ENCODE data around the gene PLEKHG1.

Gene PLEKHG1

GRCh38 chr6:150616586-150616985 is 16.9 kb downstream of the PLEKHG1 start:
- TF ChIP-seq ARNT (IDR thresholded peaks at IDR 0.05) (no peak), CTBP1 (IDR thresholded peaks at IDR 0.05; ENCODE audit: borderline replicate concordance) (no peak), LEF1 (IDR thresholded peaks at IDR 0.05; ENCODE audit: borderline replicate concordance) (no peak), SUZ12 (IDR thresholded peaks at IDR 0.05) (no peak), NFRKB (IDR thresholded peaks at IDR 0.05) (no peak), BHLHE40 (IDR thresholded peaks at IDR 0.05; ENCODE audit: borderline replicate concordance) (no peak)
- TF ChIP-seq, protein P1, sequence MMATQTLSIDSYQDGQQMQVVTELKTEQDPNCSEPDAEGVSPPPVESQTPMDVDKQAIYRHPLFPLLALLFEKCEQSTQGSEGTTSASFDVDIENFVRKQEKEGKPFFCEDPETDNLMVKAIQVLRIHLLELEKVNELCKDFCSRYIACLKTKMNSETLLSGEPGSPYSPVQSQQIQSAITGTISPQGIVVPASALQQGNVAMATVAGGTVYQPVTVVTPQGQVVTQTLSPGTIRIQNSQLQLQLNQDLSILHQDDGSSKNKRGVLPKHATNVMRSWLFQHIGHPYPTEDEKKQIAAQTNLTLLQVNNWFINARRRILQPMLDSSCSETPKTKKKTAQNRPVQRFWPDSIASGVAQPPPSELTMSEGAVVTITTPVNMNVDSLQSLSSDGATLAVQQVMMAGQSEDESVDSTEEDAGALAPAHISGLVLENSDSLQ (IDR thresholded peaks at IDR 0.05) = no peak
- DNase-seq (ENCODE audit: extremely low spot score) = no peak
- ChIA-PET CTCF (interaction anchor here (0.6 to 0.8 kb wide), 2 partner anchors 16 to 198 kb away, joined by 3 to 7 read pairs; no protein-coding TSS in a partner anchor), POLR2A (no interaction called here)

GRCh38 chr6:150617062-150617461 is 17.4 kb downstream of the PLEKHG1 start:
- CTCF ChIA-PET = interaction anchor here (0.6 to 0.8 kb wide), 2 partner anchors 17 to 198 kb away, joined by 3 to 7 read pairs; no protein-coding TSS in a partner anchor
- TF ChIP-seq, protein P1 (IDR thresholded peaks at IDR 0.05) = no peak
- TF ChIP-seq FOXM1 (IDR thresholded peaks at IDR 0.05; ENCODE audit: borderline replicate concordance) (no peak), L3MBTL2 (conservative IDR thresholded peaks at IDR 0.05) (no peak), ELF4 (IDR thresholded peaks at IDR 0.05) (no peak), CTBP1 (IDR thresholded peaks at IDR 0.05; ENCODE audit: borderline replicate concordance) (no peak), ZNF384 (IDR thresholded peaks at IDR 0.05) (no peak), LEF1 (IDR thresholded peaks at IDR 0.05; ENCODE audit: borderline replicate concordance) (no peak), TARDBP (IDR thresholded peaks at IDR 0.05) (no peak), FOXK2 (IDR thresholded peaks at IDR 0.05) (no peak), SP1 (IDR thresholded peaks at IDR 0.05) (no peak), FOXA1 (IDR thresholded peaks at IDR 0.05) (no peak), BHLHE40 (IDR thresholded peaks at IDR 0.05; ENCODE audit: borderline replicate concordance) (no peak), HDGF (IDR thresholded peaks at IDR 0.05; ENCODE audit: borderline replicate concordance) (no peak), SUZ12 (IDR thresholded peaks at IDR 0.05) (no peak)
- DNase-seq (ENCODE audit: extremely low spot score) = no peak
- POLR2A ChIA-PET = no interaction called here

DNA sequence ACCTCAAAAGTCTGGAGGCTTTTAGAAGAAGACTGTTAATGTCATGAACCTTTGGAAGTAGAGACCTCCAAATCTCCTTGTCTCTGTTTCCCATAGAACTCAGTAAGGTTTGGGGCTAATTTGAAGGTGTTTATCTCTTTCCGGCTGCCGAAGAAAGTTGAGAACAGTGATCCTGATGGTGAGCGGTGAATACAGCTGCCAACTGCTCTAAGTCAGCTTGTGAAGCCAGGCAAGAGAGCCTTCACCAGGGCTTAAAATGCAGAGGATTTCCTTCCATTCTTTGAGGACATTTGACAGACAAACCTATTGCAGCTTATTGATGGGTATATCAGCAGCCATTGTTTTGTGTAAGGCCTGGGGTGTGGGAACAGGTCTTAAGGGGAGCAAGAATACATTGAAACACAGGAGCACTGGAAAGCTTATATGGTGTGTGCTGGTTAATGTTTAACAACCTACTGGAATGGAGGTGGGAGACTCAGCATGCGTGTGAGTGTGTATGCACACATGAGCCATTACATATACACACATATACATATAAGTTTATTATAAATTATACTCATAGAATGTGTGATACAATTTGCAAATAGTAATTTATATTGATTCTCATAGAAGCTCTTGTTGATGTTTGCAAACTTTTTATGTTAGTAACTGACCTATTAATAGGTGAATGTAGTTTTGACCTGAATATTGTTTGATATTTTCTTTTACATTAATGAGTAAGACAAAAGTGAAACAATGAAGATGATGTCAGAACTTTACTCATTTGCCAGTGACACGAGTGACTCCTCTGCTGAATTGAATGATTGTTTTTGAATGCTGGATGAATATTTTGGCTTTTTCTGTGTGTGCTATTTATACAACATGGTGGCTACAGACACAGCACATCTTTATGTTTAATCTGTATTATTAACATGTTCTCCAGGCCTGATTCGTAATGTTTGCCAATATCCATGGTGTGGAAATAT is 18.1 kb downstream of the PLEKHG1 start:
- POLR2A ChIA-PET = no interaction called here
- DNase-seq (ENCODE audit: extremely low spot score) = no peak
- CTCF ChIA-PET = interaction anchor here (0.8 kb wide), 1 partner anchor 17 kb away, joined by 3 read pairs; no protein-coding TSS in a partner anchor
- no peak for TF ChIP-seq ZNF384 (IDR thresholded peaks at IDR 0.05)
- TF ChIP-seq LEF1 (IDR thresholded peaks at IDR 0.05; ENCODE audit: borderline replicate concordance) = no peak
- TF ChIP-seq FOXA1 (IDR thresholded peaks at IDR 0.05) = no peak
- TF ChIP-seq SUZ12 (IDR thresholded peaks at IDR 0.05) = no peak
- TF ChIP-seq BHLHE40 (IDR thresholded peaks at IDR 0.05; ENCODE audit: borderline replicate concordance) = no peak
- no peak for TF ChIP-seq FOXK2 (IDR thresholded peaks at IDR 0.05)
- no peak for TF ChIP-seq L3MBTL2 (conservative IDR thresholded peaks at IDR 0.05)
- TF ChIP-seq, protein P1 (IDR thresholded peaks at IDR 0.05) = no peak
- TF ChIP-seq HDGF (IDR thresholded peaks at IDR 0.05; ENCODE audit: borderline replicate concordance) = no peak
- no peak for TF ChIP-seq ELF4 (IDR thresholded peaks at IDR 0.05)
- TF ChIP-seq SP1 (IDR thresholded peaks at IDR 0.05) = no peak

- ChIA-PET POLR2A (no interaction called here), CTCF (interaction anchor here (0.5 to 1.5 kb wide), 4 partner anchors 14 to 872 kb away, joined by 3 read pairs; no protein-coding TSS in a partner anchor)
- no peak for DNase-seq (ENCODE audit: extremely low spot score)
- TF ChIP-seq FOXM1 (IDR thresholded peaks at IDR 0.05; ENCODE audit: borderline replicate concordance) (no peak), BHLHE40 (IDR thresholded peaks at IDR 0.05; ENCODE audit: borderline replicate concordance) (no peak), NFRKB (IDR thresholded peaks at IDR 0.05) (no peak), LEF1 (IDR thresholded peaks at IDR 0.05; ENCODE audit: borderline replicate concordance) (no peak), CTBP1 (IDR thresholded peaks at IDR 0.05; ENCODE audit: borderline replicate concordance) (no peak), SUZ12 (IDR thresholded peaks at IDR 0.05) (no peak), FOXA1 (IDR thresholded peaks at IDR 0.05) (no peak), L3MBTL2 (conservative IDR thresholded peaks at IDR 0.05) (no peak)
Measured at GRCh38 chr6:150619275-150619674, 19.6 kb downstream of the PLEKHG1 start.

- ChIA-PET POLR2A (no interaction called here), CTCF (interaction anchor here (1.5 kb wide), 1 partner anchor 13 kb away, joined by 3 read pairs; no protein-coding TSS in a partner anchor)
- no peak for DNase-seq (ENCODE audit: extremely low spot score)
- TF ChIP-seq, protein P1 (IDR thresholded peaks at IDR 0.05) = no peak
- TF ChIP-seq BHLHE40 (IDR thresholded peaks at IDR 0.05; ENCODE audit: borderline replicate concordance) (no peak), ZNF384 (IDR thresholded peaks at IDR 0.05) (no peak), FOXK2 (IDR thresholded peaks at IDR 0.05) (no peak), ELF4 (IDR thresholded peaks at IDR 0.05) (no peak), ARNT (IDR thresholded peaks at IDR 0.05) (no peak), NFRKB (IDR thresholded peaks at IDR 0.05) (no peak), FOXA1 (IDR thresholded peaks at IDR 0.05) (no peak), HDGF (IDR thresholded peaks at IDR 0.05; ENCODE audit: borderline replicate concordance) (no peak), L3MBTL2 (conservative IDR thresholded peaks at IDR 0.05) (no peak)
Measured at GRCh38 chr6:150620244-150620643, 20.6 kb downstream of the PLEKHG1 start.

Measured in HEK293T (cell line).